HG03575 (cell line): Measurements from ENCODE around the gene KLC4.

Source experiments
- ATAC-seq: cut with Tn5 transposase; IDR thresholded peaks from one replicate; pipeline ENCODE4 v1.9.1; 2021; ENCODE audit not compliant: unreplicated experiment, insufficient number of reproducible peaks, low FRiP score; ENCODE audit errors: extremely low read depth

Gene KLC4

GRCh38 chr6:43089467-43089866 lies 30.0 kb downstream of the KLC4 start:
- ATAC-seq = no peak

- no peak for ATAC-seq
These were observed 30.6 kb downstream of the KLC4 start for GRCh38 chr6:43089874-43090558.

- ATAC-seq = no peak
These were observed 31.1 kb downstream of the KLC4 start for GRCh38 chr6:43090559-43090956.

- ATAC-seq = no peak
These were observed 31.6 kb downstream of the KLC4 start for GRCh38 chr6:43091020-43091419.

GRCh38 chr6:43091436-43091991 lies 32.1 kb downstream of the KLC4 start:
- ATAC-seq = no peak

- ATAC-seq = no peak
These were observed 33.2 kb downstream of the KLC4 start for GRCh38 chr6:43092635-43093034.

- ATAC-seq = no peak
These were observed 34.2 kb downstream of the KLC4 start for GRCh38 chr6:43093436-43094289.

GRCh38 chr6:43095939-43096338 lies 36.5 kb downstream of the KLC4 start:
- ATAC-seq = no peak

GRCh38 chr6:43096451-43097097 lies 37.1 kb downstream of the KLC4 start:
- no peak for ATAC-seq

- ATAC-seq = no peak
These were observed 37.7 kb downstream of the KLC4 start for GRCh38 chr6:43097098-43097489.

GRCh38 chr6:43097502-43097901 lies 38.1 kb downstream of the KLC4 start:
- no peak for ATAC-seq

GRCh38 chr6:43101497-43101896 lies 42.1 kb downstream of the KLC4 start:
- ATAC-seq = no peak

GRCh38 chr6:43103253-43103876 lies 43.9 kb downstream of the KLC4 start:
- no peak for ATAC-seq

- ATAC-seq = no peak
These were observed 46.2 kb downstream of the KLC4 start for GRCh38 chr6:43105538-43106222.

- no peak for ATAC-seq
These were observed 48.1 kb downstream of the KLC4 start for GRCh38 chr6:43107344-43108062.

- ATAC-seq = no peak
These were observed 54.2 kb downstream of the KLC4 start for GRCh38 chr6:43113431-43114260.

GRCh38 chr6:43115365-43115764 lies 55.9 kb downstream of the KLC4 start:
- ATAC-seq = no peak
